K562 (cell line): Measurements from ENCODE around the gene TGFBR1. TPM values are rescaled to one million over a fixed set of nuclear protein-coding genes. Genes with fewer than 3 reads are reported as not detected.

ENCODE experiments used
- ATAC-seq: fragments of 200-7000 bp; cut with Tn5 transposase; 3 replicates; pipeline ENCODE4 v1.9.1; 2020; ENCODE audit warnings: moderate library complexity
- BruUV-seq: library from RNA; stranded (reverse); fragments of 400-500 nt; replicated peaks from 2 replicates; lab custom pipeline; 2021; lab: Mats Ljungman, UMichigan
- CTCF ChIA-PET: fragments of 300-600 bp; formaldehyde crosslinking; extraction: SDS; loops from one replicate; lab custom pipeline; 2021; ENCODE audit warnings: low intra/inter-chr PET ratio; lab: Yijun Ruan, JAX
- POLR2A ChIA-PET: fragments of 300-600, 350-650 bp; sonication (Branson Sonifier 250); formaldehyde crosslinking; extraction: SDS; loops from one replicate; lab custom pipeline; 2021; ENCODE audit warnings: antibody characterized with exemption, inconsistent platforms; lab: Yijun Ruan, JAX
- DNase-seq, 4 experiments: peaks; one replicate each; pipeline versions ENCODE4 v3.0.0 to v3.0.0-alpha.2; 2011 to 2018; ENCODE audit warnings: low spot score in 3 of 4, mixed read lengths in 3 of 4; ENCODE audit errors: extremely low read depth in 1 of 4
- FAIRE-seq: peaks from 2 replicates; lab custom pipeline; 2011; peaks lifted over from hg19 to GRCh38; lab: Jason Lieb, UNC
- H2AFZ ChIP-seq: 2 replicates; pipeline ENCODE4 v1.6.0; 2011; ENCODE audit warnings: low read depth, low read length, control low read depth, inconsistent platforms
- H3K27ac ChIP-seq: fragments of 200-600 bp; 3 replicates; pipeline ENCODE4 v1.8.0; 2011; ENCODE audit warnings: low read depth, mild to moderate bottlenecking, control low read depth, inconsistent platforms, low read length, moderate library complexity, mixed read lengths; ENCODE audit errors: extremely low read depth
- H3K27me3 ChIP-seq, 2 experiments: fragments of 300-600 bp in 1 of 2; 2 replicates in 1 of 2; 3 replicates in 1 of 2; pipeline versions ENCODE4 v1.6.0 to v1.8.0; 2011; ENCODE audit warnings: inconsistent platforms in 2 of 2, low read length in 2 of 2, mild to moderate bottlenecking in 1 of 2, mixed read lengths in 1 of 2, moderate library complexity in 1 of 2; ENCODE audit not compliant: control insufficient read depth in 2 of 2, insufficient read depth in 2 of 2
- H3K36me3 ChIP-seq: fragments of 300-600 bp; 3 replicates; pipeline ENCODE4 v1.8.0; 2011; ENCODE audit warnings: mild to moderate bottlenecking, low read length, inconsistent platforms; ENCODE audit not compliant: control insufficient read depth, insufficient read depth
- H3K4me1 ChIP-seq, 2 experiments: fragments of 200-600 bp in 1 of 2; replicated peaks in 1 of 2; 2 replicates in 1 of 2; 3 replicates in 1 of 2; pipeline versions ENCODE4 v1.5.1 to v1.8.0; 2011; ENCODE audit warnings: inconsistent platforms in 2 of 2, low read length in 2 of 2, mild to moderate bottlenecking in 1 of 2, mixed read lengths in 1 of 2, moderate library complexity in 1 of 2; ENCODE audit not compliant: control insufficient read depth in 2 of 2, insufficient read depth in 2 of 2
- H3K4me2 ChIP-seq: 2 replicates; pipeline ENCODE4 v1.6.1; 2011; ENCODE audit warnings: low read length, control low read depth, inconsistent platforms, mixed read lengths; ENCODE audit not compliant: insufficient read depth
- H3K4me3 ChIP-seq: fragments of 200-600 bp; sonication (generic), shearing (Covaris generic); 2 replicates; pipeline ENCODE4 v1.5.1; 2016; ENCODE audit warnings: control low read depth, inconsistent platforms
- H3K79me2 ChIP-seq: fragments of 200-600 bp; 3 replicates; pipeline ENCODE4 v1.8.0; 2011; ENCODE audit warnings: low read length, inconsistent platforms; ENCODE audit not compliant: control insufficient read depth, insufficient read depth
- H3K9ac ChIP-seq, 2 experiments: 2 replicates each; pipeline versions ENCODE4 v1.6.0 to v1.6.1; 2011; ENCODE audit warnings: low read depth in 2 of 2, low read length in 2 of 2, control low read depth in 1 of 2, inconsistent platforms in 1 of 2, mild to moderate bottlenecking in 1 of 2, mixed read lengths in 1 of 2; ENCODE audit not compliant: insufficient read depth in 1 of 2
- H3K9me1 ChIP-seq: one replicate; pipeline ENCODE4 v1.6.0; 2011; ENCODE audit warnings: inconsistent platforms, mild to moderate bottlenecking, low read length, moderate library complexity; ENCODE audit not compliant: control insufficient read depth, insufficient read depth
- H3K9me3 ChIP-seq: replicated peaks from 2 replicates; pipeline ENCODE4 v1.5.1; 2011; ENCODE audit warnings: low read depth, low read length, inconsistent platforms; ENCODE audit not compliant: control insufficient read depth, insufficient read depth
- H4K20me1 ChIP-seq: replicated peaks from 2 replicates; pipeline ENCODE4 v1.6.1; 2011; ENCODE audit warnings: low read length, inconsistent platforms, mixed read lengths; ENCODE audit not compliant: control insufficient read depth, insufficient read depth
- ATF1 ChIP-seq, 2 experiments: fragments of 450-650 bp in 1 of 2; IDR thresholded peaks; 2 replicates each; pipeline ENCODE4 v1.6.1; 2016; ENCODE audit warnings: missing compliant biosample characterization in 1 of 2, missing genetic modification characterization in 1 of 2
- BCL6 ChIP-seq: fragments of 250-450 bp; sonication (Bioruptor Pico); IDR thresholded peaks from 2 replicates; pipeline ENCODE4 v1.4.0; 2020
- CBX5 ChIP-seq: IDR thresholded peaks from 2 replicates; pipeline ENCODE4 v1.6.1; 2014; ENCODE audit warnings: low read depth, borderline replicate concordance
- EP400 ChIP-seq: fragments of 450-650 bp; IDR thresholded peaks from 2 replicates; pipeline ENCODE4 v1.6.1; 2017; ENCODE audit warnings: antibody characterized with exemption, mild to moderate bottlenecking, moderate library complexity
- EZH2 ChIP-seq: IDR thresholded peaks from 2 replicates; pipeline ENCODE4 v1.6.1; 2012; ENCODE audit warnings: low read depth, mild to moderate bottlenecking, inconsistent platforms, low read length, borderline replicate concordance
- HSF4 ChIP-seq: fragments of 250-450 bp; sonication (Bioruptor Pico); IDR thresholded peaks from 2 replicates; pipeline ENCODE4 v2.1.2; 2022; ENCODE audit warnings: mild to moderate bottlenecking, moderate library complexity, borderline replicate concordance
- IRF2 ChIP-seq: sonication (generic); formaldehyde crosslinking; IDR thresholded peaks from 2 replicates; pipeline ENCODE4 v1.8.1; 2022; ENCODE audit warnings: mild to moderate bottlenecking, missing genetic modification reagents
- ZNF316 ChIP-seq: fragments of 450-650 bp; IDR thresholded peaks from 2 replicates; pipeline ENCODE4 v1.6.1; 2016
- ZNF75A ChIP-seq: fragments of 450-650 bp; formaldehyde crosslinking; IDR thresholded peaks from 2 replicates; pipeline ENCODE4 v1.4.0; 2020; ENCODE audit warnings: mild to moderate bottlenecking
- WGBS: fragments of 100-300 bp; shearing (Covaris generic); methylation state at CpG from one replicate; pipeline ENCODE4 v1.1.6; 2016; ENCODE audit warnings: low coverage, mixed read lengths; ENCODE audit not compliant: insufficient coverage; ENCODE audit errors: missing lambda C conversion rate; 5-methylcytosine and 5-hydroxymethylcytosine counted together
- in situ Hi-C: fragments of 300-500 bp; cut with MboI; formaldehyde crosslinking; loops from 4 replicates; pipeline ENCODE4 v1.15.0; 2018; ENCODE audit warnings: inconsistent platforms, mixed read lengths
- intact Hi-C: fragments of 100-400 bp; cut with micrococcal nuclease; formaldehyde crosslinking; loops from 2 replicates; pipeline ENCODE4 v1.14.2; 2022
- polyA plus RNA-seq, 8 experiments: library from polyadenylated mRNA; depleted of rRNA in 4 of 8; stranded (reverse) in 5 of 8; unstranded in 3 of 8; fragments of >200 nt; fragmentation: Nextera tagmentation in 2 of 8; fragmentation: Illumina TruSeq in 1 of 8; extraction: Ambion mirVana in 2 of 8; extraction: Trizol in 1 of 8; gene quantifications; 2 replicates each; pipeline versions ENCODE4 v1.2.1 to v1.2.3, GENCODE V29; 2011 to 2014; ENCODE audit warnings: inconsistent platforms in 1 of 8, missing spikeins in 1 of 8
- total RNA-seq, 7 experiments: library from RNA; depleted of rRNA in 6 of 7; stranded (reverse); fragments of >200 nt in 6 of 7; fragmentation: Illumina TruSeq in 2 of 7; extraction: Trizol in 2 of 7; gene quantifications; 2 replicates each; pipeline versions ENCODE4 v1.2.1 to v1.2.3, GENCODE V29; 2011 to 2021; ENCODE audit warnings: low replicate concordance in 1 of 7
- TF ChIP-seq, protein P1 (sequence below), 2 experiments: fragments of 450-650 bp in 1 of 2; sonication (generic) in 1 of 2; formaldehyde crosslinking in 1 of 2; IDR thresholded peaks; 2 replicates each; pipeline versions ENCODE4 v1.7.1 to v1.9.0; 2016 to 2022; ENCODE audit warnings: inconsistent platforms in 1 of 2, mild to moderate bottlenecking in 1 of 2, missing genetic modification reagents in 1 of 2
- TF ChIP-seq, protein P2 (sequence below): fragments of 450-650 bp; IDR thresholded peaks from 2 replicates; pipeline ENCODE4 v1.6.1; 2016; ENCODE audit warnings: borderline replicate concordance

TGFBR1 gene
- total and polyA plus RNA-seq, 9 of the 15 experiments (the other 6 are each of a cell fraction or from before 2014, with no cell fraction given), result 15.5 to 62.4 (median 42.7) TPM

GRCh38 chr9:99079542-99079941, 25.4 kb upstream of the TGFBR1 start:
- no peak for ATAC-seq
- Histone ChIP-seq H3K9ac (no peak overlapping the region), H3K4me1 (peaks cover 10 to 42% of the 10 kb centered on the region in 2 experiments), H3K9me1 (no peaks in the 10 kb centered on the region), H3K36me3 (no peaks in the 10 kb centered on the region), H3K9me3 (0 out of 2 replicates have a peak, but pooled peaks cover 2% of the 10 kb centered on the region), H4K20me1 (no peaks in the 10 kb centered on the region), H3K27ac (no peak overlapping the region), H2AFZ (no peak overlapping the region), H3K27me3 (no peaks in the 10 kb centered on the region), H3K79me2 (peaks cover 7% of the 10 kb centered on the region; the same call in 2 of the 3 replicates), H3K4me3 (no peak overlapping the region), H3K4me2 (no peak overlapping the region)
- intact Hi-C loops, result loop anchor here (5.0 kb wide), 3 partner anchors 52 to 272 kb away; partner anchors contain the start of gene GALNT12
- in situ Hi-C loops, result no loop called here
- no peak for DNase-seq
- WGBS, result 82% methylated on average over 3 of the region's 3 CpGs
- ChIA-PET CTCF (no interaction called here), POLR2A (interaction anchor here (0.6 kb wide), 1 partner anchor 148 kb away, joined by 3 read pairs; no protein-coding TSS in a partner anchor)
- no TSS peak for BruUV-seq
- FAIRE-seq, result no peak
- TF ChIP-seq EP400, result no peak
- no peak for TF ChIP-seq ATF1 (CRISPR knock-in tag; IDR thresholded peaks at IDR 0.05)
- TF ChIP-seq ATF1 (tag; IDR thresholded peaks at IDR 0.05), result no peak
- TF ChIP-seq EZH2, result no peak
- TF ChIP-seq, protein P1, sequence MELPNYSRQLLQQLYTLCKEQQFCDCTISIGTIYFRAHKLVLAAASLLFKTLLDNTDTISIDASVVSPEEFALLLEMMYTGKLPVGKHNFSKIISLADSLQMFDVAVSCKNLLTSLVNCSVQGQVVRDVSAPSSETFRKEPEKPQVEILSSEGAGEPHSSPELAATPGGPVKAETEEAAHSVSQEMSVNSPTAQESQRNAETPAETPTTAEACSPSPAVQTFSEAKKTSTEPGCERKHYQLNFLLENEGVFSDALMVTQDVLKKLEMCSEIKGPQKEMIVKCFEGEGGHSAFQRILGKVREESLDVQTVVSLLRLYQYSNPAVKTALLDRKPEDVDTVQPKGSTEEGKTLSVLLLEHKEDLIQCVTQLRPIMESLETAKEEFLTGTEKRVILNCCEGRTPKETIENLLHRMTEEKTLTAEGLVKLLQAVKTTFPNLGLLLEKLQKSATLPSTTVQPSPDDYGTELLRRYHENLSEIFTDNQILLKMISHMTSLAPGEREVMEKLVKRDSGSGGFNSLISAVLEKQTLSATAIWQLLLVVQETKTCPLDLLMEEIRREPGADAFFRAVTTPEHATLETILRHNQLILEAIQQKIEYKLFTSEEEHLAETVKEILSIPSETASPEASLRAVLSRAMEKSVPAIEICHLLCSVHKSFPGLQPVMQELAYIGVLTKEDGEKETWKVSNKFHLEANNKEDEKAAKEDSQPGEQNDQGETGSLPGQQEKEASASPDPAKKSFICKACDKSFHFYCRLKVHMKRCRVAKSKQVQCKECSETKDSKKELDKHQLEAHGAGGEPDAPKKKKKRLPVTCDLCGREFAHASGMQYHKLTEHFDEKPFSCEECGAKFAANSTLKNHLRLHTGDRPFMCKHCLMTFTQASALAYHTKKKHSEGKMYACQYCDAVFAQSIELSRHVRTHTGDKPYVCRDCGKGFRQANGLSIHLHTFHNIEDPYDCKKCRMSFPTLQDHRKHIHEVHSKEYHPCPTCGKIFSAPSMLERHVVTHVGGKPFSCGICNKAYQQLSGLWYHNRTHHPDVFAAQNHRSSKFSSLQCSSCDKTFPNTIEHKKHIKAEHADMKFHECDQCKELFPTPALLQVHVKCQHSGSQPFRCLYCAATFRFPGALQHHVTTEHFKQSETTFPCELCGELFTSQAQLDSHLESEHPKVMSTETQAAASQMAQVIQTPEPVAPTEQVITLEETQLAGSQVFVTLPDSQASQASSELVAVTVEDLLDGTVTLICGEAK (IDR thresholded peaks at IDR 0.05), result no peak
- TF ChIP-seq, protein P1 (CRISPR knock-in tag; IDR thresholded peaks at IDR 0.05), result no peak
- TF ChIP-seq, protein P2, sequence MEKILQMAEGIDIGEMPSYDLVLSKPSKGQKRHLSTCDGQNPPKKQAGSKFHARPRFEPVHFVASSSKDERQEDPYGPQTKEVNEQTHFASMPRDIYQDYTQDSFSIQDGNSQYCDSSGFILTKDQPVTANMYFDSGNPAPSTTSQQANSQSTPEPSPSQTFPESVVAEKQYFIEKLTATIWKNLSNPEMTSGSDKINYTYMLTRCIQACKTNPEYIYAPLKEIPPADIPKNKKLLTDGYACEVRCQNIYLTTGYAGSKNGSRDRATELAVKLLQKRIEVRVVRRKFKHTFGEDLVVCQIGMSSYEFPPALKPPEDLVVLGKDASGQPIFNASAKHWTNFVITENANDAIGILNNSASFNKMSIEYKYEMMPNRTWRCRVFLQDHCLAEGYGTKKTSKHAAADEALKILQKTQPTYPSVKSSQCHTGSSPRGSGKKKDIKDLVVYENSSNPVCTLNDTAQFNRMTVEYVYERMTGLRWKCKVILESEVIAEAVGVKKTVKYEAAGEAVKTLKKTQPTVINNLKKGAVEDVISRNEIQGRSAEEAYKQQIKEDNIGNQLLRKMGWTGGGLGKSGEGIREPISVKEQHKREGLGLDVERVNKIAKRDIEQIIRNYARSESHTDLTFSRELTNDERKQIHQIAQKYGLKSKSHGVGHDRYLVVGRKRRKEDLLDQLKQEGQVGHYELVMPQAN, result no peak
- no peak for TF ChIP-seq IRF2 (CRISPR knock-in tag)
- no peak for TF ChIP-seq ZNF75A (CRISPR knock-in tag)
- TF ChIP-seq HSF4 (CRISPR knock-in tag), result no peak
- TF ChIP-seq BCL6 (CRISPR knock-in tag), result no peak
- no peak for TF ChIP-seq CBX5
- TF ChIP-seq ZNF316, result no peak
